Uterus (tissue), 4 donors: ENCODE measurements around the gene ZNF565. TPM values are rescaled to one million over a fixed set of nuclear protein-coding genes. Genes with fewer than 3 reads are reported as not detected.

Experiments
- DNase-seq, 2 donors: peaks; one replicate each; pipeline ENCODE4 v3.0.0-alpha.2; 2019 to 2020
- H3K27ac ChIP-seq, 2 donors: fragments of 200-600 bp; sonication (generic); 1 replicate in 1 of 2; 2 replicates in 1 of 2; pipeline ENCODE4 v1.5.1; 2016 to 2018
- H3K27me3 ChIP-seq, 2 donors: fragments of 200-600 bp; sonication (generic); one replicate each; pipeline ENCODE4 v1.5.1; 2018 to 2019; ENCODE audit warnings: control low read depth in 1 of 2
- H3K36me3 ChIP-seq, 2 donors: fragments of 200-600 bp; sonication (generic); one replicate each; pipeline ENCODE4 v1.5.1; 2019; ENCODE audit warnings: control low read depth in 1 of 2
- H3K4me1 ChIP-seq, 2 donors: fragments of 200-600 bp; sonication (generic); one replicate each; pipeline ENCODE4 v1.5.1; 2018 to 2019; ENCODE audit warnings: control low read depth in 1 of 2
- H3K4me3 ChIP-seq, 2 donors: fragments of 200-600 bp; sonication (generic); 1 replicate in 1 of 2; 2 replicates in 1 of 2; pipeline ENCODE4 v1.5.1; 2018 to 2019; ENCODE audit warnings: mild to moderate bottlenecking in 1 of 2
- H3K9me3 ChIP-seq, 2 donors: fragments of 200-600 bp; sonication (generic); one replicate each; pipeline ENCODE4 v1.5.1; 2019; ENCODE audit warnings: control low read depth in 1 of 2
- CTCF ChIP-seq, 4 experiments: fragments of 200-600 bp in 2 of 4; fragments of 450-650 bp in 2 of 4; sonication (generic) in 2 of 4; IDR thresholded peaks; one replicate each; pipeline ENCODE4 v1.5.1; 2016 to 2019; ENCODE audit warnings: antibody characterized with exemption in 4 of 4, mild to moderate bottlenecking in 2 of 4, moderate library complexity in 1 of 4
- POLR2A ChIP-seq, 2 donors: fragments of 450-650 bp; IDR thresholded peaks; one replicate each; pipeline ENCODE4 v1.6.1; 2016; ENCODE audit warnings: antibody characterized with exemption in 2 of 2, mild to moderate bottlenecking in 1 of 2, moderate library complexity in 1 of 2
- intact Hi-C: fragments of 100-400 bp; cut with DNase I; formaldehyde crosslinking; loops from one replicate; pipeline ENCODE4 v1.15.1; 2023; ENCODE audit warnings: low total_unique reads
- total RNA-seq, 4 donors: library from RNA; depleted of rRNA in 3 of 4; stranded (reverse); fragments of >200 nt in 3 of 4; gene quantifications; one replicate each; pipeline versions ENCODE4 v1.1.0 to v1.2.4, GENCODE V29; 2014 to 2023
- donor health status: DM: yes; HTN: yes; CAD: no.

Gene ZNF565
- total RNA-seq, 4 donors from 2014 or later: 1.5 to 20.8 (median 6.1) TPM

DNA sequence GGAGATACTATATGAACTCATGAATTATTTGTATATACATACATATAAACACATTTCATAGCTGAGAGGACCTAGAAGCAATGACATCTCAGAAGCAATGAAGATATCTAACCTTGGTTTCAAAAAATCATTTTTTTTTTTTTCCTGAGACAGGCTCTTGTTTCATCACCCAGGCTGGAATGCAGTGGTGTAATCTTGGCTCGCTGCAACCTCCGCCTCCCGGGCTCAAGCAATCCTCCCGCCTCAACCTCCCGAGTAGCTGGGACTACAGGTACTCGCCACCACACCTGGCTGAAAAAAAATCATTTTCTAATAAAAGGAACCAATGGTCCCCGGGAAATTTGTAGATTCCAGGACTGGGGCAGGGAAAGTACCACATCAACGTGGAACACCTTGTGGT is 4.0 kb downstream of the ZNF565 start:
- Histone ChIP-seq H3K36me3 (no peaks in the 10 kb centered on the region), H3K9me3 (no peaks in the 10 kb centered on the region), H3K27ac (no peak overlapping the region), H3K4me3 (no peak overlapping the region), H3K27me3 (no peaks in the 10 kb centered on the region), H3K4me1 (no peaks in the 10 kb centered on the region)
- TF ChIP-seq POLR2A (IDR thresholded peaks at IDR 0.05): no peak
- no peak for TF ChIP-seq CTCF (IDR thresholded peaks at IDR 0.05)
- DNase-seq: no peak
- intact Hi-C loops: no loop called here

DNA sequence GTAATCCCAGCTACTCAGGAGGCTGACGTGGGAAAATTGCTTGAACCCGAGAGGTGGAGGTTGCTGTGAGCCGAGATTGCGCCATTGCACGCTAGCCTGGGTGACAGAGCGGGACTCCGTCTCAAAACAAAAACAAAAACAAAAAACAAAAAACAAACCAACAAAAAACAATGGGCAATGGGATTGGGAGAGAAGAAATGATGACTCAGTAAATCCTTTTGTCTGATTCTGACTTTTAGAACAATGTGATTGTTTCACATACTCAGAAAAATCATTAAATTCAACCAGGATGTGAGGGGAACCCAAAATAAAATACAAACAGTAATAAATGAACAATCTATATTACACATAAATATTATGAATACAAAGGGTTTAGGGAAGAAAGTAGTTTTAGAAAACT is 5.1 kb downstream of the ZNF565 start:
- Histone ChIP-seq H3K27ac (no peak overlapping the region), H3K9me3 (no peaks in the 10 kb centered on the region), H3K27me3 (no peaks in the 10 kb centered on the region), H3K36me3 (no peaks in the 10 kb centered on the region), H3K4me1 (no peaks in the 10 kb centered on the region), H3K4me3 (no peak overlapping the region)
- TF ChIP-seq POLR2A (IDR thresholded peaks at IDR 0.05): no peak
- no peak for TF ChIP-seq CTCF (IDR thresholded peaks at IDR 0.05)
- no peak for DNase-seq
- intact Hi-C loops: no loop called here

- H3K27me3 ChIP-seq: no peaks in the 10 kb centered on the region
- no peaks in the 10 kb centered on the region for H3K36me3 ChIP-seq
- H3K4me1 ChIP-seq: no peaks in the 10 kb centered on the region
- no peak overlapping the region for H3K27ac ChIP-seq
- DNase-seq: no peak
- TF ChIP-seq CTCF (IDR thresholded peaks at IDR 0.05) (no peak), POLR2A (IDR thresholded peaks at IDR 0.05) (no peak)
- no peak overlapping the region for H3K4me3 ChIP-seq
- no peaks in the 10 kb centered on the region for H3K9me3 ChIP-seq
- intact Hi-C loops: no loop called here
Observed at GRCh38 chr19:36207605-36208252, 6.7 kb downstream of the ZNF565 start.

DNA sequence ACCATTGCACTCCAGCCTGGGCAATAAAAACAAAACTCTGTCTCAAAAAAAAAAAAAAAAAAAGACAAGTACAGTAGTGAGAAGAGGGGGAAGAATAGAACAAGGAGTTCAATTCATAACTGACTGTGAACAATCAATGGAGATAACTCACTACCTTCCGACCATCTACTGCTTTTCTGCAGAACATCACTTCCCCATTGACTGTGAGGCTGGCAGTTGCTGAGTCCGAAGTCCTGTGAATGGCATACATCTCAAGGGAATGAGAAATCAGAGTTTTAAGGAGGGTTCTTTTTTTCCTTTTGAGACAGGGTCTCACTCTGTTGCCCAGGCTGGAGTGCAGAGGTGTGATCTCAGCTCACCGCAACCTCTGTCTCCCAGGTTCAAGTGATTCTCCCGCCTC is 11.2 kb downstream of the ZNF565 start:
- no peak overlapping the region for H3K4me3 ChIP-seq
- TF ChIP-seq CTCF (IDR thresholded peaks at IDR 0.05) (no peak), POLR2A (IDR thresholded peaks at IDR 0.05) (no peak)
- intact Hi-C loops: no loop called here
- H3K27ac ChIP-seq: no peak overlapping the region
- no peak for DNase-seq
- H3K36me3 ChIP-seq: no peaks in the 10 kb centered on the region
- H3K4me1 ChIP-seq: no peaks in the 10 kb centered on the region
- H3K27me3 ChIP-seq: no peaks in the 10 kb centered on the region
- H3K9me3 ChIP-seq: no peaks in the 10 kb centered on the region

- DNase-seq: no peak
- Histone ChIP-seq H3K9me3 (no peaks in the 10 kb centered on the region), H3K4me3 (no peak overlapping the region), H3K36me3 (no peaks in the 10 kb centered on the region), H3K27me3 (no peaks in the 10 kb centered on the region), H3K4me1 (no peaks in the 10 kb centered on the region), H3K27ac (no peak overlapping the region)
- intact Hi-C loops: no loop called here
- no peak for TF ChIP-seq POLR2A (IDR thresholded peaks at IDR 0.05)
- TF ChIP-seq CTCF (IDR thresholded peaks at IDR 0.05): no peak
Observed at GRCh38 chr19:36201684-36202083, 12.8 kb downstream of the ZNF565 start.
